Mucosa of descending colon (tissue), 3 donors: ENCODE results near the gene ZFAND4. TPM values are rescaled to one million over a fixed set of nuclear protein-coding genes. Genes with fewer than 3 reads are reported as not detected.
"Not testable (repeated sequence)": the region's sequence is repeated elsewhere in the genome, so short reads cannot be mapped to it uniquely, and the experiment has no call there.

Experiments used
- ATAC-seq: fragments of 200-7000 bp; cut with Tn5 transposase; one replicate; pipeline ENCODE4 v1.9.1; 2020; ENCODE audit warnings: mild to moderate bottlenecking, moderate library complexity
- DNase-seq, 3 donors: peaks; one replicate each; pipeline ENCODE4 v3.0.0-alpha.2; 2020
- H3K36me3 ChIP-seq: fragments of 200-600 bp; one replicate; pipeline ENCODE4 v1.8.0; 2021; ENCODE audit warnings: low read depth, mild to moderate bottlenecking
- H3K4me1 ChIP-seq: fragments of 200-600 bp; one replicate; pipeline ENCODE4 v1.8.0; 2021; ENCODE audit warnings: low read depth, mild to moderate bottlenecking
- H3K4me3 ChIP-seq: fragments of 200-600 bp; one replicate; pipeline ENCODE4 v1.8.0; 2021; ENCODE audit warnings: mild to moderate bottlenecking
- H3K9me3 ChIP-seq: fragments of 200-600 bp; one replicate; pipeline ENCODE4 v1.8.0; 2021; ENCODE audit warnings: mild to moderate bottlenecking
- CTCF ChIP-seq: fragments of 200-600 bp; IDR thresholded peaks from one replicate; pipeline ENCODE4 v1.8.0; 2022; ENCODE audit warnings: antibody characterized with exemption, mild to moderate bottlenecking
- intact Hi-C, 2 donors: fragments of 100-400 bp; cut with DNase I in 1 of 2; cut with micrococcal nuclease in 1 of 2; formaldehyde crosslinking; loops; one replicate each; pipeline versions ENCODE4 v1.11.0 to v1.11.1; 2022; cut with DNase I, micrococcal nuclease
- long read RNA-seq, 2 donors: library from polyadenylated mRNA; unstranded; transcript quantifications; one replicate each; pipeline ENCODE4 v2.0.0, GENCODE V29; 2019 to 2021
- total RNA-seq, 3 donors: library from RNA; stranded (reverse); fragmentation: NEBNext Ultra II Directional in 2 of 3; extraction: Animal tissue kit (Norgen Biotek cat#: 25700) in 2 of 3; gene quantifications; one replicate each; pipeline versions ENCODE4 v1.2.1 to v1.2.4, GENCODE V29; 2021 to 2023
- donor health status: DM: no; HTN: no; CAD: no; lungs with moderate emphysema.
- donor health status: DM: no; HTN: no; CAD: no.
- donor health status: DM: no; HTN: yes; CAD: no.

ZFAND4 gene
- total RNA-seq, result 10 to 100 TPM; 15.5 to 22.1 (median 21.5) TPM
- long read RNA-seq, donor 1, partial matches to known transcripts, result 0 of 9 reads
- long read RNA-seq, donor 1, other reads (novel, unspliced or antisense), result 9 of 9 reads
- long read RNA-seq, donor 2, partial matches to known transcripts, result 0 of 1 reads
- long read RNA-seq, donor 2, other reads (novel, unspliced or antisense), result 1 of 1 reads

GRCh38 chr10:45672181-45673073 is at the start of gene ZFAND4:
Gene ZFAND4, minus strand, starts transcription at chr10:45672772. Its CDS starts 9,047 bp downstream, at chr10:45663725.
- DNase-seq (peak; percentile 97 to 99 (median 98)), ATAC-seq (peak; percentile 98)
- H3K4me1 ChIP-seq, result peaks cover 10% of the 10 kb centered on the region
- H3K9me3 ChIP-seq, result no peaks in the 10 kb centered on the region
- peak; percentile 85 for TF ChIP-seq CTCF
- peak within 1 kb of the TSS; percentile 29 for H3K4me3 ChIP-seq
- intact Hi-C loops, result no loop called here
- H3K36me3 ChIP-seq, result no peaks in the 10 kb centered on the region

GRCh38 chr10:45721503-45721902 is 48.9 kb upstream of the ZFAND4 start:
- intact Hi-C loops, H3K9me3 ChIP-seq, ATAC-seq, H3K4me1 ChIP-seq, H3K36me3 ChIP-seq, H3K4me3 ChIP-seq, DNase-seq: not testable (repeated sequence)

- ATAC-seq, H3K9me3 ChIP-seq, intact Hi-C loops, H3K4me1 ChIP-seq, H3K36me3 ChIP-seq, H3K4me3 ChIP-seq, DNase-seq: not testable (repeated sequence)
These were observed 45.1 kb upstream of the ZFAND4 start for GRCh38 chr10:45717642-45718041.

- ATAC-seq (peak; percentile 91), DNase-seq (peak in 1 of 3 donors; percentile 19)
- H3K4me1 ChIP-seq, H3K36me3 ChIP-seq, H3K9me3 ChIP-seq, intact Hi-C loops, H3K4me3 ChIP-seq: not testable (repeated sequence)
These were observed 44.5 kb upstream of the ZFAND4 start for GRCh38 chr10:45717053-45717452.

- DNase-seq, H3K4me3 ChIP-seq, H3K36me3 ChIP-seq, H3K4me1 ChIP-seq, ATAC-seq, H3K9me3 ChIP-seq, intact Hi-C loops: not testable (repeated sequence)
These were observed 38.7 kb upstream of the ZFAND4 start for GRCh38 chr10:45711223-45711622.

- H3K36me3 ChIP-seq, intact Hi-C loops, DNase-seq, H3K9me3 ChIP-seq, H3K4me1 ChIP-seq, H3K4me3 ChIP-seq: not testable (repeated sequence)
- ATAC-seq, result peak; percentile 41
These were observed 37.7 kb upstream of the ZFAND4 start for GRCh38 chr10:45710200-45710796.

GRCh38 chr10:45678467-45678866 is 5.9 kb upstream of the ZFAND4 start:
- H3K36me3 ChIP-seq, H3K4me1 ChIP-seq, DNase-seq, H3K4me3 ChIP-seq, intact Hi-C loops, ATAC-seq, H3K9me3 ChIP-seq: not testable (repeated sequence)

GRCh38 chr10:45675388-45675787 is 2.8 kb upstream of the ZFAND4 start:
- no peak overlapping the region for H3K4me3 ChIP-seq
- DNase-seq (no peak), ATAC-seq (no peak)
- H3K4me1 ChIP-seq, result peaks cover 10% of the 10 kb centered on the region
- no peaks in the 10 kb centered on the region for H3K36me3 ChIP-seq
- intact Hi-C loops, result no loop called here
- TF ChIP-seq CTCF, result no peak
- H3K9me3 ChIP-seq, result no peaks in the 10 kb centered on the region
